HEK293 (cell line): ENCODE measurements around the gene GSN.

Experiments used
- HOXA7 ChIP-seq: sonication (generic); formaldehyde crosslinking; IDR thresholded peaks from 2 replicates; pipeline ENCODE4 v1.8.1; 2022; ENCODE audit warnings: missing genetic modification reagents, borderline replicate concordance
- SP3 ChIP-seq: fragments of 450-650 bp; formaldehyde crosslinking; IDR thresholded peaks from 2 replicates; pipeline ENCODE4 v1.5.1; 2016; ENCODE audit warnings: missing biosample characterization, missing genetic modification characterization
- TCF7L2 ChIP-seq: IDR thresholded peaks from 2 replicates; pipeline ENCODE4 v1.6.1; 2011; ENCODE audit warnings: low read depth, mild to moderate bottlenecking, inconsistent platforms, low read length, moderate library complexity, borderline replicate concordance
- ZNF555 ChIP-seq: fragments of 450-650 bp; formaldehyde crosslinking; conservative IDR thresholded peaks from 2 replicates; pipeline ENCODE4 v1.5.1; 2017; ENCODE audit warnings: missing biosample characterization, mild to moderate bottlenecking, missing genetic modification characterization, inconsistent platforms
- ZNF585B ChIP-seq: fragments of 450-650 bp; formaldehyde crosslinking; IDR thresholded peaks from 2 replicates; pipeline ENCODE4 v1.5.1; 2016; ENCODE audit warnings: missing biosample characterization, missing genetic modification characterization
- ZNF704 ChIP-seq: fragments of 450-650 bp; formaldehyde crosslinking; IDR thresholded peaks from 2 replicates; pipeline ENCODE4 v1.5.1; 2016; ENCODE audit warnings: missing biosample characterization, missing genetic modification characterization
- ZNF747 ChIP-seq: fragments of 450-650 bp; formaldehyde crosslinking; IDR thresholded peaks from 2 replicates; pipeline ENCODE4 v1.5.1; 2016; ENCODE audit warnings: missing biosample characterization, missing genetic modification characterization
- TF ChIP-seq, protein P1 (sequence below): fragments of 450-650 bp; formaldehyde crosslinking; IDR thresholded peaks from 2 replicates; pipeline ENCODE4 v1.5.1; 2016; ENCODE audit warnings: missing biosample characterization, missing genetic modification characterization
- TF ChIP-seq, protein P2 (sequence below): IDR thresholded peaks from 2 replicates; pipeline ENCODE4 v1.6.1; 2011; ENCODE audit warnings: mild to moderate bottlenecking, low read depth, low read length, borderline replicate concordance

GRCh38 chr9:121288673-121289025 lies 20.7 kb downstream of the GSN start:
- TF ChIP-seq, protein P1, sequence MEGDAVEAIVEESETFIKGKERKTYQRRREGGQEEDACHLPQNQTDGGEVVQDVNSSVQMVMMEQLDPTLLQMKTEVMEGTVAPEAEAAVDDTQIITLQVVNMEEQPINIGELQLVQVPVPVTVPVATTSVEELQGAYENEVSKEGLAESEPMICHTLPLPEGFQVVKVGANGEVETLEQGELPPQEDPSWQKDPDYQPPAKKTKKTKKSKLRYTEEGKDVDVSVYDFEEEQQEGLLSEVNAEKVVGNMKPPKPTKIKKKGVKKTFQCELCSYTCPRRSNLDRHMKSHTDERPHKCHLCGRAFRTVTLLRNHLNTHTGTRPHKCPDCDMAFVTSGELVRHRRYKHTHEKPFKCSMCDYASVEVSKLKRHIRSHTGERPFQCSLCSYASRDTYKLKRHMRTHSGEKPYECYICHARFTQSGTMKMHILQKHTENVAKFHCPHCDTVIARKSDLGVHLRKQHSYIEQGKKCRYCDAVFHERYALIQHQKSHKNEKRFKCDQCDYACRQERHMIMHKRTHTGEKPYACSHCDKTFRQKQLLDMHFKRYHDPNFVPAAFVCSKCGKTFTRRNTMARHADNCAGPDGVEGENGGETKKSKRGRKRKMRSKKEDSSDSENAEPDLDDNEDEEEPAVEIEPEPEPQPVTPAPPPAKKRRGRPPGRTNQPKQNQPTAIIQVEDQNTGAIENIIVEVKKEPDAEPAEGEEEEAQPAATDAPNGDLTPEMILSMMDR (tag by site-specific recombination): no peak
- TF ChIP-seq ZNF747 (tag by site-specific recombination) (no peak), HOXA7 (no peak), ZNF704 (tag by site-specific recombination) (no peak), ZNF585B (tag by site-specific recombination) (no peak), SP3 (tag by site-specific recombination) (no peak), ZNF555 (tag by site-specific recombination) (no peak), TCF7L2 (no peak)
- TF ChIP-seq, protein P2, sequence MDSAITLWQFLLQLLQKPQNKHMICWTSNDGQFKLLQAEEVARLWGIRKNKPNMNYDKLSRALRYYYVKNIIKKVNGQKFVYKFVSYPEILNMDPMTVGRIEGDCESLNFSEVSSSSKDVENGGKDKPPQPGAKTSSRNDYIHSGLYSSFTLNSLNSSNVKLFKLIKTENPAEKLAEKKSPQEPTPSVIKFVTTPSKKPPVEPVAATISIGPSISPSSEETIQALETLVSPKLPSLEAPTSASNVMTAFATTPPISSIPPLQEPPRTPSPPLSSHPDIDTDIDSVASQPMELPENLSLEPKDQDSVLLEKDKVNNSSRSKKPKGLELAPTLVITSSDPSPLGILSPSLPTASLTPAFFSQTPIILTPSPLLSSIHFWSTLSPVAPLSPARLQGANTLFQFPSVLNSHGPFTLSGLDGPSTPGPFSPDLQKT: no peak
